ENCODE results near the gene SIM1.

SIM1 gene

GRCh38 chr6:100349366-100349765 is 115.4 kb downstream of the SIM1 start:
- DNase-seq = no peak

GRCh38 chr6:100347901-100348550 is 116.7 kb downstream of the SIM1 start:
- peak; percentile 71 for DNase-seq

GRCh38 chr6:100346828-100347227 is 117.9 kb downstream of the SIM1 start:
- peak; percentile 19 for DNase-seq

- DNase-seq = peak; percentile 57
Observed at GRCh38 chr6:100346203-100346602, 118.5 kb downstream of the SIM1 start.

- peak; percentile 17 for DNase-seq
Observed at GRCh38 chr6:100344761-100345160, 120.0 kb downstream of the SIM1 start.

GRCh38 chr6:100344321-100344720 is 120.4 kb downstream of the SIM1 start:
- peak; percentile 57 for DNase-seq

- peak; percentile 87 for DNase-seq
Observed at GRCh38 chr6:100343316-100344077, 121.2 kb downstream of the SIM1 start.

GRCh38 chr6:100342830-100343229 is 121.9 kb downstream of the SIM1 start:
- peak; percentile 88 for DNase-seq

GRCh38 chr6:100339574-100340255 is 125.0 kb downstream of the SIM1 start:
- peak; percentile 37 for DNase-seq

- DNase-seq = no peak
Observed at GRCh38 chr6:100338090-100338489, 126.6 kb downstream of the SIM1 start.

GRCh38 chr6:100336876-100337275 is 127.8 kb downstream of the SIM1 start:
- no peak for DNase-seq

GRCh38 chr6:100335991-100336390 is 128.7 kb downstream of the SIM1 start:
- no peak for DNase-seq

Measured in NCI-H226 (cell line).